ENCODE data around the gene MGAT1.

Gene MGAT1

DNA sequence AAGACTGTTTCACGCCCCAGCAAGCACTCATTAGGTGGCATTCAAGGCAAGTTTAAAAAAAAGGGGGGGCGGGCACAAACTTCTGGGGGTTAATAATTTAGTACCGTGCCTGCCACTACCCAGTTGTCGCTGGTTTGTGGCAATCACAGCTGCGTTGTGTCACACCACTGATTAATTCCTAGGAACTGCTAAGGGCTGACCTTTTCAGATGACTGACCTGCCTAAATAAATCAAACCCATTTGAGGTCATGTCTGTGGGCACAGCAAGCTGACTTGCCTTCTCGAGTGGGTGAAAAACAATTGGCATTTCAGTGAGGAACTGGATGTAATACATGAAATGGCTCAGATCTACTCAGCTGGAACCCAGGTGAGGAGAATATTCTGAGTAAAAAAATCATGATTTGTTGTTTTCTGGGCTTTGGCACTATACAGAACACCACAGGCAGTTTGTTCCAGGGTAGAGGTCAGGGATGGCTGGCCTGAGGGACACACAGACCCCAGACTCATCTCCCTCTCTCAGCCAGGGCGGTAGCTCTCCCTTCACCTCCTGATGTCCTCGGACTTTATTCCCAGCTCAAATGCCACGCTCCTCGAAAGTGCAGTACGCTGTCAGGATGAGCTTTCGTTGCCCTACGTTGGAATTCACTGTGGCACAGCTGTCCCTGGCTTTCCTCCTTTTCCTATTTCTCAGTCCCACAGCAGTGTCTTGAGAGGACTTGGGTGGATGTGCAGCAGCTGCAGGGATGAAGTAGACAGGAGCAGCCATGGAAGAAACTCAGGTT, 15.5 kb upstream of the MGAT1 start:
- Mint-ChIP-seq H3K27me3 (peaks cover 1% of the 10 kb centered on the region), H3K9me3 (no peaks in the 10 kb centered on the region), H3K4me3 (no peak overlapping the region), H3K27ac (peak overlapping the region; percentile 17), H3K4me1 (peaks cover 34% of the 10 kb centered on the region), H3K36me3 (no peaks in the 10 kb centered on the region)
- ATAC-seq (ENCODE audit: low read depth), result no peak
- no peak for DNase-seq (ENCODE audit: low spot score in 2 of 2)

DNA sequence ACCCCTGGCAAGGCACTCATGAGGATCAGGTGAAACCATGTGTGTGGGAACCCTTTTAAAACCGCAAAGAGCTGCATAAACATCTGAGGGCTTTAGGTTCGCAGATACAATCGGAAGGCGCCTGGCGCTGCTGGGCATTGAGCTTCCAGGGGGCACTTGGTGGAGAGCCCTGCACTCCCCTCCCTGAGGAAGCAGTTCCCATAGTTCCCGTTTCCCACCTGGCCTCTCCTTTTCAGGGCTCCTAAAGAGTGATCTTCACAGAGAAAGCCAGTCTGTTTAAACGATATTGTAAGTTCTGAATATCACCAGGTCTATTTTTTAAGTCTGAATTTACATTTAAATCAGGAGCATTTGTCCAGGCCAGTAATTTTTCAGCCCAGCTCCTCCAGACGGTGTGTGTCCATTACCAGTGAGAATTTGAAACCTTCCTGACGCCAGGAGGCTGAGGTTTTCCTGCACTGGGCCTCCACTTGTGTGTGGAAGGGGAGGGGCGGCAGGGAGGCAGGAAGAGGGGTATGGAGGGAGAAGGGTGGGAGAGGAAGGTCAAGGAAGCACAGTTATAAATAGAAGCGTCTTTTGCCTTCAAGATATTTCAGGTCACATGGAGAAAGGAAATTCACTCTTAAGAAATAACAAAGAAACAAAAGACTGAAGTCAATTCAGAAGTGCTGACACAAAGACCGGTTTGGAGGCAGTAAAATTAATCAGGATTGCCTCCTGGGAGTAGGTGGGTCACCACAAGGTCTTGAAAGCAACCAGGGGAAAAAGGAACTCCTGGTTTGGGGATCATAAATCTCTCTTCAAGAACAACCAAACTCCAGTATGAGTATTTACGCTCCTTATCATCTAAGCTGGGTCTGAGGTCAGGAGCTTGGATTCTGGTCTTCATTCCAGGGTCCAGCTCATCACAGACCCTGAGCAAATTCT, 14.3 kb upstream of the MGAT1 start:
- H3K36me3 Mint-ChIP-seq, result no peaks in the 10 kb centered on the region
- peaks cover 35% of the 10 kb centered on the region for H3K4me1 Mint-ChIP-seq
- DNase-seq (ENCODE audit: low spot score in 2 of 2) (no peak), ATAC-seq (ENCODE audit: low read depth) (no peak)
- H3K4me3 Mint-ChIP-seq, result peak overlapping the region; percentile 39
- H3K27ac Mint-ChIP-seq, result no peak overlapping the region
- H3K9me3 Mint-ChIP-seq, result no peaks in the 10 kb centered on the region
- H3K27me3 Mint-ChIP-seq, result peaks cover 1% of the 10 kb centered on the region

- Mint-ChIP-seq H3K4me3 (no peak overlapping the region), H3K4me1 (peaks cover 30% of the 10 kb centered on the region), H3K27ac (no peak overlapping the region), H3K36me3 (no peaks in the 10 kb centered on the region), H3K27me3 (peaks cover 1% of the 10 kb centered on the region), H3K9me3 (no peaks in the 10 kb centered on the region)
- ATAC-seq (ENCODE audit: low read depth), result no peak
- DNase-seq (ENCODE audit: low spot score in 2 of 2), result no peak
Observed at GRCh38 chr5:180815293-180815917, 12.8 kb upstream of the MGAT1 start.

GRCh38 chr5:180813420-180813819, 10.8 kb upstream of the MGAT1 start:
- peaks cover 38% of the 10 kb centered on the region for H3K4me1 Mint-ChIP-seq
- ATAC-seq (ENCODE audit: low read depth), result no peak

GRCh38 chr5:180811623-180812124, 9.1 kb upstream of the MGAT1 start:
- H3K4me1 Mint-ChIP-seq, result peaks cover 47% of the 10 kb centered on the region
- ATAC-seq (ENCODE audit: low read depth), result no peak
- H3K27me3 Mint-ChIP-seq, result no peaks in the 10 kb centered on the region
- H3K36me3 Mint-ChIP-seq, result peaks cover 1% of the 10 kb centered on the region
- peak overlapping the region; percentile 96 for H3K27ac Mint-ChIP-seq
- DNase-seq (ENCODE audit: low spot score in 2 of 2), result no peak
- H3K4me3 Mint-ChIP-seq, result peak overlapping the region; percentile 89
- H3K9me3 Mint-ChIP-seq, result no peaks in the 10 kb centered on the region

More at GRCh38 chr5:180813420-180813819, 10.8 kb upstream of the MGAT1 start:
- no peak overlapping the region for H3K4me3 Mint-ChIP-seq
- peaks cover 1% of the 10 kb centered on the region for H3K36me3 Mint-ChIP-seq
- no peak for DNase-seq (ENCODE audit: low spot score in 2 of 2)
- peaks cover 1% of the 10 kb centered on the region for H3K27me3 Mint-ChIP-seq
- H3K27ac Mint-ChIP-seq, result no peak overlapping the region
- no peaks in the 10 kb centered on the region for H3K9me3 Mint-ChIP-seq

GRCh38 chr5:180810959-180811622, 8.5 kb upstream of the MGAT1 start:
- peak overlapping the region; percentile 89 for H3K4me3 Mint-ChIP-seq
- H3K4me1 Mint-ChIP-seq, result peaks cover 52% of the 10 kb centered on the region
- no peak for DNase-seq (ENCODE audit: low spot score in 2 of 2)
- peak overlapping the region; percentile 96 for H3K27ac Mint-ChIP-seq
- no peaks in the 10 kb centered on the region for H3K27me3 Mint-ChIP-seq
- H3K36me3 Mint-ChIP-seq, result peaks cover 1% of the 10 kb centered on the region
- H3K9me3 Mint-ChIP-seq, result no peaks in the 10 kb centered on the region
- ATAC-seq (ENCODE audit: low read depth), result no peak

DNA sequence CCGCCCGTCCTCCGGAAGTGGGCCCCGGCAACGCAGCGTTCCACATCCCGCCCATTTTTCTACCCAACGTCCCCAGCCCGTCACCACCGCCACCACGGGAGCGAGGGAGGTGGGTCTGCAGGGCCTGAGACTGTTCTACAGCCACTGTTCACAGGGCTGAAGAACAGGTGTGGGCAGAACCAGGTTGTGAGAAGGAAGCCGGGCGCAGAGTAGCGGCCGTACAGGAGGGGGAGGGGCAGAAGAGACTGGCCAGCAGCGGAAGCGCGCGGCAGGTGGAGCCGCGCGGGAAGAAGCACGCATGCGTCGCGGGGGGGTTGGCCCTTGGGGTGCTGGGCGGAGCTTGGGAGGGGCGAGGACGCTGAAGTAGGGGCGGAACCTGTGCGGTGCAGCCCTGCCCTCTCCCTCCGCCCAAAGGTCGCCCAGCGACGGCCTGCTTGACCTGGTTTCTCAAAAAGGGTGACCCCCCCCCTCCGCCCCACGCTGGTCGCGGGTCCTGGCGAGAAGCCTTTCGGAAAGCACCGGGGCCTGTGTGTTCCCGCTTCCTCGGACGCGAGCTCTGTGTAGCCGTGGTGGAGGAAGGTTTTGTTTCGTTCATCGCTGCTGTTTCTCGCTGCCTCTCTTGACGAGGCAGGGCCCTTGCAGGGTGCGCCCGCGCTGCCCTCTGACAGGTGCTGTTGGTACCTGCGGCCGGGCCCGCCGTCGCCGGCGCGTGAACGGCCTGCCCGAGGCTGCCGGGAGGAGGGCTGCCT, 7.8 kb upstream of the MGAT1 start:
- DNase-seq (ENCODE audit: low spot score in 2 of 2) (peak; percentile 97), ATAC-seq (ENCODE audit: low read depth) (peak; percentile 73)
- no peaks in the 10 kb centered on the region for H3K9me3 Mint-ChIP-seq
- peaks cover 1% of the 10 kb centered on the region for H3K36me3 Mint-ChIP-seq
- H3K27me3 Mint-ChIP-seq, result no peaks in the 10 kb centered on the region
- peaks cover 53% of the 10 kb centered on the region for H3K4me1 Mint-ChIP-seq
- peak overlapping the region; percentile 96 for H3K27ac Mint-ChIP-seq
- H3K4me3 Mint-ChIP-seq, result peak overlapping the region; percentile 82

- Mint-ChIP-seq H3K27me3 (no peaks in the 10 kb centered on the region), H3K36me3 (peaks cover 1% of the 10 kb centered on the region), H3K4me1 (peaks cover 56% of the 10 kb centered on the region), H3K4me3 (peak overlapping the region; percentile 82), H3K27ac (peak overlapping the region; percentile 96), H3K9me3 (no peaks in the 10 kb centered on the region)
- DNase-seq (ENCODE audit: low spot score in 2 of 2) (peak in 1 of 2 donors; percentile 87), ATAC-seq (ENCODE audit: low read depth) (peak; percentile 62)
Observed at GRCh38 chr5:180809403-180810209, 7.0 kb upstream of the MGAT1 start.

DNA sequence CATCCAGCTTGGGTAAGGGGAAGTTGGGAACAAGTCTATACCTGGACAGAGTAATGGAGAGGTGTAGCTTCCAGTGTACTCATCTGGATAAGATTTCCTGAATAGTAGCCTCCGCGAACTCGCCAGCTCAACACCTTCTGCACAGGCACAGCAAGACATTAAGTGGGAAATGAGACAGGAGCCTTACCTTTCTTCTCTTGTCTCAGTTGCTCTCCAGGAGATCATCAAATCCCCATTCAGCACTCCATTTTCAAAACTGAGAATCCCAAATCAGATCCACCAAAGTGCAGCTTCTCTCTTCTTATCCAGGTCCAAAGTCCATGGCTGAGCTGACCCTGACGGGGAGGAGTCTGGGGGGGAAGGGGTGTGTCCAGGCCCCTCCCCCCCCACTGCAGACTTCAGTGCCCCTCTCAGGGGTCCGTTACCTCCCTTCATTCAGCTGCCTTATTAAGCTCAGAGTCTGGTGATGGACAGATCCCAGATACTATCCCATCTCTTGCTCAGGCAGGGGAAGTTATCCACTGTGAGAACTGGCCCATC, 5.9 kb upstream of the MGAT1 start:
- DNase-seq (ENCODE audit: low spot score in 2 of 2), result no peak
- H3K27me3 Mint-ChIP-seq, result no peaks in the 10 kb centered on the region
- peak overlapping the region; percentile 96 for H3K27ac Mint-ChIP-seq
- no peaks in the 10 kb centered on the region for H3K9me3 Mint-ChIP-seq
- peaks cover 57% of the 10 kb centered on the region for H3K4me1 Mint-ChIP-seq
- H3K36me3 Mint-ChIP-seq, result peaks cover 1% of the 10 kb centered on the region
- H3K4me3 Mint-ChIP-seq, result peak overlapping the region; percentile 82
- ATAC-seq (ENCODE audit: low read depth), result no peak

DNA sequence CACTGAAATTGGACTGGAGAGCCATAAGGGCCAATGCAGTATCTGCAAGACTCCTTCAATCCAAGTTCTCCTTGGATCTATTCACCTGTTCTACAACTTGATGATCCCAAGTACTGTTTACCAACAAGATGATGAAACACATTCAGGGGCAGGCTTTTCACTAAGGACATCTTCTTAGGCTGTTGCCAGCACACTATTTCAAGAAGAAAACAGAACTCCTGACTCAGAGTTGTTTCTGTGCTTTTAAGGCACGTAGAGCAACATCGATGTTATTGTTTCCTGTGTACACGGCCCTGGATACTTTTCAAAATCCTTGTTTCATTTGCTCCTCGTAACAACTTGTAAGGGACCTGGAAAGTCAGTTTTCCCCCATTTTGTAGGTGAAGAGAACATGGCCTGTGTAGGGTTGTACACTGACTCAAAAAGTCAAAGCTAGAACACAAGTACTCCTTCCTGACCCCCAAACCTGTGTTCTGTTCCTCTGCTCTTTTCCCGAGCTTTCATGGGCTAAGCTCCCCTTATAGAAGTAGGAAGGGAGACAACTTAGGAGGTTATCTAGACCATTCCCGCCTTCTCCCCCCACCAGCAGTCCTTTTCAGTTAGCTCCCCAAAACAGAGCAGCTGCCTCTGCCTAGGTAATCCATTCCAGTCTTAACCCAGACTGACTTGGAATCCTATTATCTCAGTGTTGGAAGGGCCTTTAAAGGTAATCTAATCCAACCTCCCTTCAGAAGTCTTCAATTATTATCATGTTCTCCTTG, 5.2 kb upstream of the MGAT1 start:
- H3K9me3 Mint-ChIP-seq, result no peaks in the 10 kb centered on the region
- no peaks in the 10 kb centered on the region for H3K27me3 Mint-ChIP-seq
- ATAC-seq (ENCODE audit: low read depth) (no peak), DNase-seq (ENCODE audit: low spot score in 2 of 2) (no peak)
- H3K4me3 Mint-ChIP-seq, result peak overlapping the region; percentile 55
- H3K36me3 Mint-ChIP-seq, result peaks cover 1% of the 10 kb centered on the region
- peak overlapping the region; percentile 92 for H3K27ac Mint-ChIP-seq
- H3K4me1 Mint-ChIP-seq, result peaks cover 54% of the 10 kb centered on the region

DNA sequence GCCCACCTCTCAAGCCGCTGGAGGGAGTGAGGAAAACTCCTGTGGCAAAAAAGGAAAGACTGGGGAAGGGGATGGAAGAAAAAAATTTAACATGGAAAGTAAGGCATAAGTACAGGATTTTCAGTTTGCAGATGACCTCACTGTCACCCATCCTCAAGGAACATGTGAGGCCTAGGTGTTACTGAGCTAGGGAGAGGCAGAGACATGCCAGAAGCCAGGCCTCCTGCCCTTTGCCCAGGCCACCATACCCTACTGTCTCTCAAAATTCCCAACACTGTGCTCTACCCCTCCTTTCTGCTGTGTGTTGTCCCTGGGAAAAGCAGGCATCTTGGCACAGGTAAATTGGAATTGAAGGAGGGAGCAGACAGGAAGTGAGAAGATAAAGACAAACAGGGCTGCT, 4.4 kb upstream of the MGAT1 start:
- peaks cover 1% of the 10 kb centered on the region for H3K36me3 Mint-ChIP-seq
- DNase-seq (ENCODE audit: low spot score in 2 of 2), result no peak
- peak overlapping the region; percentile 67 for H3K4me3 Mint-ChIP-seq

More for the DNA sequence above, 4.4 kb upstream of the MGAT1 start:
- Mint-ChIP-seq H3K27ac (peak overlapping the region; percentile 92), H3K27me3 (no peaks in the 10 kb centered on the region), H3K9me3 (no peaks in the 10 kb centered on the region), H3K4me1 (peaks cover 54% of the 10 kb centered on the region)
- ATAC-seq (ENCODE audit: low read depth), result no peak
